UCSD-AML1 (cell line): ENCODE results near the gene PROM2.

Source experiments
- DNase-seq: peaks from one replicate; lab custom pipeline; 2025; ENCODE audit not compliant: unreplicated experiment; lab: John Stamatoyannopoulos, UW

PROM2 gene

GRCh38 chr2:95283562-95283961 lies 9.3 kb downstream of the PROM2 start:
- no peak for DNase-seq

GRCh38 chr2:95284886-95285541 lies 10.8 kb downstream of the PROM2 start:
- no peak for DNase-seq

DNA sequence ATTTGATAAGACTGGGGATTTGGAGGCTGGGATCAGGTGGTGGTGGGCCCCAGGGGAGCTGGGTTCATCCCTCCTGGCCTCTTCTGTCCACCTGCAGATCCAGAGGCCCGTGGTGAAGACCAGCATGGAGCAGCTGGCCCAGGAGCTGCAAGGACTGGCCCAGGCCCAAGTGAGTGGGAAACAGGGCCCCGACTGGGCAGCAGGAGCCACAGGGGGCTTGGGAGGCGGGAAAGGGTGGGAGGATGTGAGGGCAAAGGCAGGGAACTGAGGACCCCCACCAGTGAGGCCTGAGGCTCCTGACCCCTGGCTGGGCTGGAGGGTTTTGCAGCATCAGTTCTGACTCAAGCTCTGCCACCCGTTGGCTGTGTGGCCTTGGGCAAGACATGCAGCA lies 11.3 kb downstream of the PROM2 start:
- DNase-seq: no peak

GRCh38 chr2:95287336-95287735 lies 13.1 kb downstream of the PROM2 start:
- no peak for DNase-seq

DNA sequence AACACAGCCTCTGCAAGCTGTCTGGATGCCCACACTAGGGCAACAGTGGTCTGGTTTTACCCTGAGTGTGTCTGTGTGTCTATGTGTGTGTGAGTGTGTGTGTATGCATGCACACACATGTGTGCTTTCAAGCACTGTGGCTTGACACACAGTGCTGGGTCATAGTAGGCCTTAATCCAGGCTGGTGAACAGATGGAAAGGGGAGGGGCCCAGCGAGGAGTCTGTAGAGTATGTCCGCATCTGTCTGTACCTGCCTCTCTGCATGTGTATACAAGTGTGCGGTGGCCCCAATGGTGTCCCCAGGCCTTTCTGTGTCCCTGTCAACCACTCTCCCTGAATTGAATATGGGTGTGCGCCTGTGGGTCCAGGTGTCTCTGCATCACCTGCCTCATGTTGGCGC lies 13.6 kb downstream of the PROM2 start:
- DNase-seq: no peak

DNA sequence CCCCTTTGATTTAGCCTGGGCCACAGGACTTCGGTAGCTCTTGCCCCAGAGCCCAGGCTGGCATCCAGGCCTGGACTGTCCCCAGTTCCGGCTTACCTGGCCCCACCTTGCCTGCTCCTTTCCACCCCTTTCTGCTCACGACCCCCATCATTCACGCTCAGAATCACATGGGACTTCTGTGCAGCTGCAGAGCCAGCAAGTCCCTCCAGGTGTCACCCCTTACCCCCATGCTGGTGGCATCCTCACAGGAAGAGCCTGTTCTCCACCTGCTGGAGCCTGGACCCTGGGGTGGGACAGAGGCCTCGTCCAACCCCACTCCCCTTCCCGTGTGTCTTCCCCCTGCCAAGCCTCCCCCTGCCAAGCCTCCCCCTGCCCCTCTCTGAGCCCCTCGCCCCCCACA lies 15.0 kb downstream of the PROM2 start:
- no peak for DNase-seq

DNA sequence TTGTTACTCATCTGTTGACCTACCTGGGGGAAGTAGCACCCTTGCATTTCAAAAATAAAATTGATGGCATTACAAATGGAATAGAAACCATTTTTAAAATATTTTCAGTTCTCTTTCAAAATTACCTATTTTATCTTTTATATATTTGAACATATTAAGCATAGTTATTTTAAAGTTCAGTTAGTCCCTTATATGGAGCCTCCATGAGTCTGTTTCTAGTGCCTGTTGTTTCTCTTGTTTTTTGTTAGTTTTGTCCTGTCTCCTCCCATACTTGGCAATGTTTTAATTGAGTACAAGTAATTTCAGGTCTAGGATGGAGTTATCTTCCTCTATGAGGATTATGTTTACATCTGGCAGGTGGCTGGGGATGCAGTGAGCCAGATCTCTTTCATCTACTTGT lies 17.0 kb downstream of the PROM2 start:
- DNase-seq: no peak

- DNase-seq: no peak
Observed at GRCh38 chr2:95292623-95293260, 18.5 kb downstream of the PROM2 start.

DNA sequence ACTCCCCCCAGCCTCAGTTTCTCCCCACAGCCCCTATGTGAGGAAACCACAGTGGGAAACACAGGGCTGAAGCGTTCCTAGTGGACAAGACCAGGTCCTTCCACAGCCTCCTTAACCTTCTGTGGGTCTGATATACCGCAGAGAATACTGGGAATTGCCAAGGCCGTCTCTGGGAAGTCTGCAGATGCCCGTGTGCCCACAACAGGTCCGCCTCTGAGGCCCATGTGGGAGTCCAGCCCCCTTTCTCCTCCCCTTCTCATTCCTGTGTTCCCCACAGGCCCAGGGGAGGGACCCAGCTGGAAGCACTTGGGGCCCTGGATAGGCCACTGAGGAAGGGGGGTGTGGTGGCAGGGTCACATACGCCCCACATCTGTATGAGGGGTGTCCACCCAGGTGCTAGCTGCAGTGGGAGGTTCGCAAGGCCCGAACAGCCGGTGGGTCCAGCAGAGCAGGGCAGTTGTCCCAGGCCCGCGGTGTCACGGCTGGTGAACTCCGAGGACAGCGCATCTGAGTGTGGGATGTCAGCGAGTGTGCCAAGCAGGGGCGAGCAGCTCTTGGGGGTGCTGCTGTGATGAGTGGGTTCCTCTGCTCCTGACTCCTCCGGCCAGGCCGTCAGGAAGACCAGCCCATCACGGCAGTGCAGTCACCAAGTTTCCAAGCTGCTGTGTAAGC lies 20.5 kb downstream of the PROM2 start:
- DNase-seq: no peak

GRCh38 chr2:95295376-95295775 lies 21.1 kb downstream of the PROM2 start:
- DNase-seq: no peak

DNA sequence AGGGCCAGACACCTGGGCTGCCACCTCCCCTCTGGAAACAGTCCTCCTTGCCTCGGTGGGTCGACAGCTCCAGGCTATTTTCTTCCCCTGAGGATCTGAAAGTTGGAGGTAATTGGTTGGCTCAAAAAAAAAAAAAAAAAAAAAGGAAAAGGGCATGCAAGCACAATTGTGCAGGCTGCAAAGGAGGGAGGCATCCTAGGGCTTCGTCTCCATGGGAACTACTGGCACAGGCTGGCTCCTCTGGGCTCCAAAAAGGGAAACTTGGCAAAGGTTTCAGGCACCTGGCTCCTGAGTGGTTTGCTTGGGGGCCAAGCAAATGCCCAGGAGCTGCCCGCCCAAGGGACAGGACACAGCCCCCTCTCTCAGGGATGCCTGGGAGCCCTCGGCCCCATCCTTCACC lies 21.8 kb downstream of the PROM2 start:
- DNase-seq: no peak

DNA sequence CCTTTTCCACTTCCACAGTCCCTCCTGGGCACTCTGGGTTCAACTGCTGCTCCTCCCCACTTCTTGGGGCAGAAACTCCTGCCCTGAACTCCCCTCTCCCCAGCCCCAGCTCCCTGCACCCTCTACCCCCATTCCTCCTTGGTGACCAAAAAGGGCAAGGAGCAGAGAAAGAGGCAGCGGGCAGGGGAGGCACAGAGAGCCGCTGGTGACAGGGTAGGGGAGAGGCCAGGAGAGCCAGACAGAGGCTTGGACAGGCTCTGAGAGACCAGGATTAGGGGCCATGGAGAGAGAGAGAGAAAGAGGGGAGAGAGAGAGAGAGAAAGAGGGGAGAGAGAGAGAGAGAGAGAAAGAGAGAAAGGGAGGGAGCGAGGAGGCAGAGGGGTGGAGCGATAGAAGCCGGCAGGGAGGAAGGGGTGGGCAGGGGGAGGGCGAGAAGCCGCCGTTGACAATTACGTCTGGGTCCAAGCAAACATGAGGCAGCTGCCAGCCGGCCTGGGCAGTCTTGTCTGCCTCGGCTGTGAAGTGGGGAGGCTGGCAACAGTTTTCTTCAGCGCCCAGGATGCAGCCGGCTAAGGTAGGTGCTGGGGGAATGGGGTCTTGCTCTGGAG lies 22.7 kb downstream of the PROM2 start, which contains the start of gene KCNIP3:
Gene KCNIP3 (plus strand): TSS at position 468 of the 608 bp plus-strand sequence. CDS start 92 bp downstream, at position 560.
- no peak for DNase-seq

DNA sequence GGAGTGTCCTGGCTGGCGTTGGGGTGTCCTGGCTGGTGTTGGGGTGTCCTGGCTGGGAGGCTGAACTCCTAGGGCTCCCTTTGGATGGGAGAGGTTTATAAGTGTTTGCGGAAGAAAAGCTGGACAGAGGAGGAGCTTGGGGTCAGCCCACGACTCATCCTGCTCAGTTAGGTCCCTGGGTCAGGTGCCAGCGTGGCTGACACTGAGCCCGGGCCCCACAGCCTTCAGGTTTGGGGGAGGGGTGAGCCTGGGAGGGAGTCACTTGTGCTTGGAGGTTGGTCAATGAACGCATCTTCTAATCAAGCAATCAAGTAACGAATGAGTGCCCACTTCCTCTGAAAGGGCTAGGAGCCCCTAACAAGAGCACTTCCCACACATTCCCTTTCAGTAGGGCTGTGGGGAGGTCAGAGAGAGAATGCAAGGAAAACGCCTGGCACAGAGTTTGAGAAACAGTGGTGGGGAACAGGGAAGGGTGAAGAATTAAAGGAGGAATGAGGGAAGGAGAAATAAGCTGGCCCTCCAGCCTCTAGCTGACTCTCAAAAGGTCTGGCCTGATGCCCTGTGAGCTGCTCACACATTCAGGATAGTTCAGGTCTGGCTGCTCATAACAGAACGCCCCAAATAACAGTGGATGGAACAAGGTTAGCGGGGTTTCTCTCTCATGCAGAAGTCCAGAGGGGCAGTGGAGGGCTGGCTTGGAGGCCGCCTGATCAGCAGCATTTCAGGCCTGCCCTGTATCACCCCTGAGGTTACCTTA lies 23.6 kb downstream of the PROM2 start:
- no peak for DNase-seq

DNA sequence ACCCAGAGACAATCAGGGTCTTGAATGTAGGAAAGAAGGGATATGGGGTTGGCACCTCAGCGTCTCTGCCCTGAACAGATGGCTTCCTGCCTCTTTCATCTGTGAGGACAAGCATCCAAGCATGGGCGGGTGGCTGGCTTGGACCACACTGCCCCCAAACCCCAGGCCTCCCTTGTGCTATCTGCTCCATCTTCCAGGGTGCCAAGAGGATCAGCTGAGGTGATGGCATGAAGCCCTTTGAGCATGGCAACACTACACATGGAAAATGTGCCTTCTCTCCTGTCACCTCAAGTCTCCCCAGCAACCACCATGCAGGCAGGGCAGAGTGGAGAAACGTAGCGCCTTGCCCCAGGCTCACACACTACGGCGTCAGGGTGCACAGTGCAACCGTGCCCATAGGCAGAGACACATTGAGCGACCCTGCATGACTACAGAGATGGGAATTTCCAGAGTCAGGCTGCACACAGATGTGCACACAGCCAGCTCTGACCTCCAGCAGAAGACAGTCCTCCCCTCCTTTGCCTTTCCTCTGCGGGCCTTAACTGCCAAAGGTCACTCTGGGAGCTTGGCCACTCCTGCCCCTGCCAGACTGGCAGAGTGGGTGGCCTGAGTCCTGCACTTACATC lies 24.4 kb downstream of the PROM2 start:
- no peak for DNase-seq

- DNase-seq: no peak
Observed at GRCh38 chr2:95299961-95300360, 25.7 kb downstream of the PROM2 start.

DNA sequence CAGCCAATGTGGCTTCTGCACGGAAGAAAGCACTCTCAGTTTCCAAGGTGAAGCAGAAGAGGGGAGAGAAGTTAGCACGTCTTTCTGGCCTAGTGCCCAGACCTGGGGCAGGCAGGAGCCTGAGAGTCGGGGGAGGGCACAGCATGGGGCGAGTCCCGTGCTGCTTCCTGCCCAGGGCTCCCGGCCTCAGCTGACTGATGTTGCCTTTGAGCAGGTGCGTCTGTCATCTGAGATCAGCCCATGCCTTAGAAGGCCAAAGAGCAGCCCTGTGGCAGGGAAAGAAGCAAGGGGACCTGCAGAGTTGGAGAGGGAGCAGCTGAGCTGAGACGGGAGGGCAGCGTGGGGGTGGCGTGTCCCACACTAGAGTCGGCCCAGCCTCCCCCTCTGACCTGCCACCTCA lies 26.2 kb downstream of the PROM2 start:
- no peak for DNase-seq

GRCh38 chr2:95301186-95301585 lies 26.9 kb downstream of the PROM2 start:
- DNase-seq: no peak

DNA sequence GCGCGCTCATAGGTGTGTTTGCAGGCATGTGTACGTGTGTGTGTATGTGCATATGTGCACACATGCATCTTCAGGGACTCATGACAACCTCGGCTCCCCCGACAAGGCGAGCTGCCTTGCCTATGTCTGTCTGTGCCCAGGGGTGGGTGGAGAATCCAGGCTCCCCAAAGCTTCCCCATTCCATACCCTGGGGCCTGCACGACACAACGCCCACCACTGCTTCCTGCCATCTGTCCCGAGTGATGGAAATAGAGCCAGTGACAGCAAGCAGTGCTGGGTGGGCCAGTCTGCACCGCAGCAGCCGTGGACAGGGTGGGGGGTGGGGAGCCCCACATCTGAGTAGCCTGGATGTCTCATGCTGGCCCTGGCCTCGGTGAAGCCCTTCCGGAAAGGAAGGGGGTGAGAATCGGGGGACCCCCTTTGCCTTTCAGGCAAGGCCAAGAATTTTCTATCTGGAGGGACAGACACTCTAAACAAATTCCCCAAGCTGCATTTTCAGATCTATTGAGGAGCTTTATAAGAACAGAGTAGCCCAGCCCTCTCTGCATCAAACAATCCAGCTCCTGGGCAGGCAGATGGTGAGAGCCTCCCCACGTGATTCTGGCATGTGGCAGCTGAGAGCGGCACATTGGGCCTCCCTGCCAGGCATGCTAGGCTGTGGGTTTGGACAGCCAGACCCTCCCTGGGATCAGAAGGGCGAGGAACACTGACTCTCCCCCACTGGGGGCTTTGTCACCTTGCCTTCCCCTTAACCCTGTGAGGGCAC lies 27.8 kb downstream of the PROM2 start:
- DNase-seq: no peak

DNA sequence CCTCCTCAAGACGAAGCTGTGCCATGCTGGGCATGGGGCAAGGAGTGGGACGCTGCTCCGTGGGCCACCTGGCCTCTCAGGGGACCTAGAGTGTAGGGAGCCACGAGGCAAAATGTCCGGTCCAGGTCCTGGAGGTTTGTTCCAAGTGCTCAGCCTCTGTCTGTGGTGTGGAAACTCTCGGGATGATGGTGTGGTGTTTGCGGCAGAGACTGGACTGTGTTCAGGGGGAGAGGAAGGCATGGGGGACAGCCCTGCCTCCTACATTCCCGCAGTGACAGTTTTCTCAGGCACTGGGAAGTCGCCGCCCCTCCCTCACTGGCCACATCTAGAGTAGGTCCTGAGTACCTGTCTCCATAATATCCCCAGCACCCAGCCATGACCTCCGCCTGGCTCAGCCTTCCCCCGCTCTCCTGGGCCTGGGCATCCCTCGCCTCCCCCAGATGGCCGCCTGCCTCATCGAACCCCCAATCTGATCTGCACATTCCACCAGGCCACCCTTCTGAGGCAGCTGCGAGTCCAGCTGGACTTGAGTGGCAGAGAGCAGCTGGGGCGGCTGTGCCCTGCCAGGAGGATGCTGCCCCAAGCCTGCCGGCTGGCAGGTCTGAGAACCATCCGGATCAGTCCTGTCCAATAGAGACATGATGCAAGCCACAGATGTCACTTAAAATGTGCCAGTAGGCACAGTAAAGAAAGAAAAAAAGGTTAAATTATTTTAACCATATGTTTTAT lies 29.1 kb downstream of the PROM2 start:
- no peak for DNase-seq
